NCI-H2196 treated with DMSO at 0.1 percent for 48 hours (cell line): Measurements from ENCODE around the gene ZNF221.
A peak's percentile ranks its signal among the peaks of the same experiment; 100 is the strongest.

ENCODE experiments used
- DNase-seq: peaks from one replicate; lab custom pipeline; 2025; ENCODE audit not compliant: unreplicated experiment; lab: John Stamatoyannopoulos, UW

Gene ZNF221

DNA sequence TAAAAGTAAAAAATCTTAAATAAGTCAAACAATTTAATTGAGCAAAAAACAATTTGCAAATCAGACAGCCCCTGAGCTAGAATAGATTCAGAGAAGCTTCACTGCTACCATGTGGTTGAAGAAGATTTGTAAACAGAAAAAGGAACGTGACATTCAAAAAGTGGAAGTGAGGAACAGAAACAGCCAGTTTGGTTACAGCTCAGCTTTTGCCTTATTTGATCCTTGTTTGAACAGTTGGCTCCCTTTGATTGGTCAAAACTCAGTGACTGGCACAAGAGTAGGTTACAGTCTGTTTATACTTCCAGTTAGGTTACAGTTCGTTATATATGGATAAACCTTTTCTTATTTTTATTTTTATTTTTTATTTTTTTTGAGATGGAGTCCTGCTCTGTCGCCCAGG lies 5.8 kb downstream of the ZNF221 start:
- no peak for DNase-seq

DNA sequence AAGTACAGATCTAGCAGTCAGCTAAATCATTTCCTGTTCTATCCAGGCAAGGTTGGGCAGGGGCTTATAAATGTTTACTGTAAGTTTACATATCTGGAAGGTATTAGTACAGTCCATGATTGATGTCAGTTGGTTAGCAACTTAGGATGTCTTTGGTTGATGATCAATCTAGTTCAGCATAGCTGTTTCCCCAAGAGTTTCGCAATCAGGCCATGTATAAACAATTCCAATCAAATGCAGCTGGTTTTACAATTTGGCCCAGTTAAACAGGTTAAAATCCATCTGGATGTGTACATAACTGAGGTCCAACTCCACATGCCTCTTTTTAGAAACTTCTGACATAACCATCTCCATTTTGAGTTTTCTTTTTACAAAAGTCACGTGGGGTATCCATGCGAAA lies 6.9 kb downstream of the ZNF221 start:
- no peak for DNase-seq

DNA sequence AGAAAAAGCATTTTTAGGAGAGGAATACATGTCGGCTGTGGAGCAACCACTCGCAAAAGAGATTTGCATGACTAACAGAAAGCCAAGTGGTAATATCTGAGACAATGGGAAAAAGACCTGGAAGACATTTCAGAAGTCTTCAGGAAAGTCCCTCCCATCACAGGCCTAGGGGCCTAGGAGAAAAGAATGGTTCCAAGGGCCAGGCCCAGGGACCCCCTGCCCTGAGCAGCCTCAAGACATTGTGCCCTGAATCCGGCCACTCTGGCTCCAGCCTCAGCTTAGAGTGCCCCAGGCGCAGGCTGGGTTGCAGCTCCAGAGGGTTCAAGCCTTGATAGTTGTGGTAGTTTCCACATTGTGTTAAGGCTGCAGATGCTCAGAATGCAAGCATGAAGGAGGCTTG lies 9.4 kb downstream of the ZNF221 start:
- DNase-seq = no peak

DNA sequence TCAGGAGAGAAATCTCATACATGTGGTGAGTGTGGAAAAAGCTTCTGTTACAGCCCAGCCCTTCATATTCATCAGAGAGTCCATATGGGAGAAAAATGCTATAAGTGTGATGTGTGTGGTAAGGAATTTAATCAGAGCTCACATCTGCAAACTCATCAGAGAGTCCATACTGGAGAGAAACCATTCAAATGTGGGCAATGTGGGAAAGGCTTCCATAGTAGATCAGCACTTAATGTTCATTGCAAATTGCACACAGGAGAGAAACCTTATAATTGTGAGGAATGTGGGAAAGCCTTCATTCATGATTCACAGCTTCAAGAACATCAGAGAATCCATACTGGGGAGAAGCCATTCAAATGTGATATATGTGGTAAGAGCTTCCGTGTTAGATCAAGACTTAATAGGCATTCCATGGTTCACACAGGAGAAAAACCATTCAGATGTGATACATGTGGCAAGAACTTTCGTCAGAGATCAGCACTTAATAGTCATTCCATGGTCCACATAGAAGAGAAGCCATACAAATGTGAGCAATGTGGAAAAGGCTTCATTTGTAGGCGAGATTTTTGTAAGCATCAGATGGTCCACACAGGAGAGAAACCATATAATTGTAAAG lies 15.2 kb downstream of the ZNF221 start:
- DNase-seq = no peak

DNA sequence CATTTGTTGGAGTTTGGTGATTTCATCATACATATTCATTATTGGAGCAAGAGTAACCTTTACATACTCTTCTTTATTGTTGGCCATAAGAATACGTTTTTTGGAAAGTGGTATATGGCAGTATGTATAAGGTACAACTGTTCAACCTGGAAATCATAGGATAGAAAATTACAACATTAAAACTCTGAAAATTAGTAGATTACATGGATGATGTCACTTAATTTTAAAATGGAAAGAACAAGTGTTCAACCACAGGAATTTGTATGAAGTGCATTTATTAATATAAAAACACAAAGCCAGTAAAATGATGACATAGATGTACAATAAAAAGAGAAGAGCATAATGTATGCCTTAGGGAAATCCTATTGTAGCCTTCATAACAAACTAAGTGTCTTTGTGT lies 25.7 kb downstream of the ZNF221 start:
- DNase-seq = no peak

DNA sequence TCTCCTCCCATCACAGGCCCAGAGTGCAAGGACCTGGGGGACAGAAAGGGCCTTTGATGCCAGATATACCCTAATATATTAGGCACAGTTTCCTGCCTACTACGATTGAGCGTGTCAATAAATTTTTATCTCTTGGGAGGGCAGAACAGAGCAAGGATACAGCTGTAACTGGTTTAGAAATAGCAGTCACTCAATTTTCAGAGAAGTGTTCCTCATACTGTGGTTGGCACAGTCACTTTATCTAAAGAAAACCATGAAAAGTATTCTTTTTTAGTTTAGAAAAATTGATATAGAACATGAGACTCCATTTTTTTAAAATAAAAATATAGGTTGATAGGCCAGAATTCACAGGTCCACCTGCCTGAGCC lies 32.5 kb downstream of the ZNF221 start:
- no peak for DNase-seq

DNA sequence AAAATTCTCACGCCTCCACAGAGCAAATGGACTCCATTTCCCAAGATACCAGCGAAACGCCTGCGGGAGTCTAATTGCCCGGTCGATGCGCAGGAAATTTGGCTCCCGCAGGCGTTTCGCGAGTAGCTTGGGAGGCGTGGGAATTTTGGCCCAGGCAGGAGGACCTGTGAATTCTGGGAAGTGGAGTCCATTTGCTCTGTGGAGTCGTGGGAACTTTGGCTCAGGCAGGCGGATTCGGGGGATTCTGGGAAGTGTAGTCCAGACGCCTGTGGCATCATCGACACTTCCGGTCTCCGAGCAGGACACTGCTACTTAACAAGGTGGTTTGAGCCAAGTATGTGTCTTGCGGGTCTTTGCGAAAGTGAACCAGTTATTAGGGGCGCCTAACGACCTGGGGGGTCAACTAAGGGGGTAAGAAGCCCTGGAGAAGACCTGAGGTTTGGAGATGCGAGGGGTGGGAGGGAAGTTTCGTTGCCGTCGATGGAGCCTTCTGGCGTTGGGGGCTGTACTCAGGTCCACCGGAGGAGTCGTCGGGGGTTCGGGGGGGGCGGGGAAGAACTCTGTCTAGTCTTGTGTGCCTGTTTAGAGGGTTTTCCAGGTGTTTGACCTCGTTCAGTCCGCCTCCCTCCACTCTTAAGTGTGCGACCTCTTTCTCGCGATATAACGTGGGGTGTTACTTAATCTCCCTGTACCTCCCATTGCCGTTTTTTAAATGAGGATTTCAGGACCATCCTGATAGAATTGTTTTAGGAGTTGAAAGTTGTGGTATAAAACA lies 33.1 kb downstream of the ZNF221 start, which contains the start of gene ZNF155:
Gene ZNF155, plus strand, starts transcription at position 277 of the 775 bp plus-strand sequence. CDS start 4,356 bp downstream, outside the sequence.
- peak; percentile 95 for DNase-seq

DNA sequence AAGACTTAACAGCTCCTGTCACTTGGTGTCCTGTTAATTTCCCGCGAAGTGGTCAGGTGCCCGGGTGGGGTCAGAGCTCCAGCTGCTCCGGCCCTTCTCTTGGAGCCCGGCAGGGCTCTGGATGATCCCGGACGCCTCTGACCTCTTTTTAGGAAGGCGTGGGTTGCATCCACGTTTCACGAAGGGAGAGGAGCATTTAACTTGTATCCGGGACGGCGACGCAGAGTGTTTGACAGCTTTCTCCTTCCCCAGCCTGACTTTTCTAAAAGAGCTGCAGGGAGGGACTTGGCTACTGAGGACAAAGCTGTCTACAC lies 33.6 kb downstream of the ZNF221 start:
- no peak for DNase-seq

DNA sequence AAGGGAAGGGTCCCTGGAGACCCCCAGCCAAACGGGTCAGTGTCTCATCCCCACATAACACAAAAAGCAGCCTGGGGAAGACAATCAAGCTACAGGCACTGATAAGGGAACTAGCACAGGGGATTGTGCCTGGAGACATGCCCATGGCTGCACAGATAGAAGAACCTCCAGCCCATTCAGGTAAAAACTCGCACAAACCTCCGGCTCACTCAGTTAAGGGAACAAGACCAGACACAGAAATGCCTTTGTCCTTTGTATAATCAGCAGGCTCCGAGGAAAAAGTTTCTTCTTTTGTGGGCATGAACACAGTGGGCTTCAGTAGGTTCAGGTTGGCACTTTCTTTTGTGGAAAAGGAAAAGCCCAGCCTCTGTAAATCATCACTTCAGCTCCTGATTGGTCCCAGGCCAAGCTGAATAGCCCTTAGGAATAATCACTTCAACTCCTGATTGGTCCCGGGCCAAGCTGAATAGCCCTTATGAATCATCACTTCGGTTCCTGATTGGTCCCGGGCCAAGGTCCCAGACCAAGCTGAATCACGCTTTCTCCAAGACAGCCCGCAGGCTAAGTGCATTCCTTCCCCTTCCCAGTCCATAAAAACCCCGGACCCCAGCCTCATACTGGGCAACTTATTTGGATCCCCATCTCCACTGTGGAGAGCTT lies 46.7 kb downstream of the ZNF221 start:
- DNase-seq = no peak

DNA sequence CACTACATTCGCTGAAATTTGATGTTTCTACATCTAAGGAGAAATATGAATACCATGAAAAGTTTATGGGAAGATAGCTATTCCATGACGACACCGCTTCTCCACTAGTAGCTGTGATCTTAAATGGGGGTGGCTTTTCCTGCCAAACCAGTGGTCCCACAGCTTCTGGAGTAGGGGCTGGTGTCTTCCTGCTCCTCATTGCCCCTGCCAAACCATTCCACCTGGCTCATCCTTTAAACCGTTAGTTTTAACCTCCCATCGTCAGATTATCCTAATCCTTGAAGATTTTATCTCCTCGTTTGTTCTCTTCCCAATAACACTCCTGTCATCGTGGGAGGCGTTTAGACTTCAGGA lies 51.2 kb downstream of the ZNF221 start:
- DNase-seq = no peak

DNA sequence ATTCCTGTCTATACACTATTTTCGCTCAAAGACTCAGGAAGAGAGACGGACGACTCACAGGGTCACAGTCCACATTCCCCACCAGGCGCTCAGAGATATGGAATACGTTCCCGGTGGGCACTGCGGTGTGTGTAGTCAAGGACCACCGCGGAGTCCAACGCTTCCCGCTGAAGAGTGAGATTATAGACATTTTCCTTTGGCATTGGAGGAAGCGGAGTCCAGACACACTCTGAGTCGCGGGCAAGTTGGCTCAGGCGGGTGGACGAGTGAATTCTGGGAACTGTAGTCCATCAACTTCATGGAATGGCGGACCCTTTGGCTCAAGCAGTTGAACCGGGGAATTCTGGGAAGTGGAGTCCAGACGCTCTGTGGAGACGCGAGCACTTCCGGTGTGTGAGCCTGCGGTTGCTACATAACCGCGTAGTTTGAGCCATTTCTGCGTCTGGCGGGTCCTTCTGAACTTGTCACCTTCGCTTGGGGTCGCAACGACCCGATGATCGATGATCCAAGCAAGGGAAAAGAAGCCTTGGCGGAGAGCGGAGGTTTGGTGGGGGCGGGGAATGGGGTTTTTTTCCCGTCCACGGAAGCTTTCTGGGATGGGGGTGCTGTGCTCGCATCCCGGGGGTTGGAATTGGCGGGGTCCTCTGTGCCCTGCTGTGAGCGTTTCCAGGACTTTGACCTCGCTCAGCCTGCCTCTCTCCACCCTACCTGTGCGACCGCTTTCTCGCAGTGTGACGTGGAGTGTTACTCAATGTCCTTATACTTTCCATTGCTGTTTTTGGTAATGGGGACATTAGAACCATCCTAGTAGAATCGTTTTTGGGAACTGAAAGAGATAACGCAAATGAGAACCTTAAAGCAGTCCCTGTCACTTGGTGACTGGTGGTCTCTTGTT lies 51.8 kb downstream of the ZNF221 start, which contains the start of gene ZNF230:
Gene ZNF230, plus strand, starts transcription at position 392 of the 895 bp plus-strand sequence. CDS start 4,122 bp downstream, outside the sequence.
- peak; percentile 89 for DNase-seq

DNA sequence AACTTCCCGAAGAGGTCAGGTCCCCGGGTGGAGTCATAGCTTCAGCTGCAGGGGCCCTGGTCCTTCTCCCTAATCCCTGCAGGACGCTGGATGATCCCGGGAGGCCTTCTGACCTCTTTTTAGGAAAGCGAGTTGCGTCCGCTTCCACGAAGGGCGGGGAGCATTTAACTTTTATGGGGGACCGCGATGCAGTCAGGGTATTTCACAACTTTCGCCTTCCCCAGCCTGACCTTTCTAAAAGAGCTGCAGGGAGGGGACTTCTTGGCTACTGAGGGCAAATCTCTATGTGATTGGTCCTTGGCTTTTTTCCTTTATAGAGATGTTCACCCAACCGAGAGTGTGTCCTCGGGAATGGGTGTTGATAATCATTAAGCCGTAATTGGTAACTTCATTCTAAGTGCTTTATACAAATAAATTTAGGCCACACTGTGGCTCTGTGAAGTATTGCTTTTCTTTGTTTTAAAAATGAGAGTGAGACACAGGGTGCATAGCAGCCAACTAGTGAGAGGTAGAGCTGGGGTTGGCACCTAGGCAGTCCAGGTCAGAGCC lies 52.5 kb downstream of the ZNF221 start:
- DNase-seq = no peak

DNA sequence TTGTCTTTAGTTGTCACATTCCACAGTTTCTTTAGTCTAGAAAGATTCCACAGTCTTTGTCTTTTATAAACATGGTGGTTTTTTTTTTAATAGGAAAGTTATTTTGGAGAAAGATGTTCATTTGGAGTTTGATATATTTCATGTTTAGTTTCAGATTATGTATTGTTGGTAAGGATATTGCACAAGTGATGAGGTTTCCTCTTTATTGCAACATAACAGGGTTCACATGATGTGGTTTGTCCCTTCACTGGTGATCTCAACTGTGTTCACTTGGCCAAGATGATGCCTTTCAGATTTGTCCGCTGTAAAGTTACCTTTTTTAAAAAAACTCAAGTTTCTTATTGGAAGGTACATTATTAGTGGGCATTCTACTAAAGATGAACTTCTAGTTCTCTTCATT lies 54.9 kb downstream of the ZNF221 start:
- no peak for DNase-seq

DNA sequence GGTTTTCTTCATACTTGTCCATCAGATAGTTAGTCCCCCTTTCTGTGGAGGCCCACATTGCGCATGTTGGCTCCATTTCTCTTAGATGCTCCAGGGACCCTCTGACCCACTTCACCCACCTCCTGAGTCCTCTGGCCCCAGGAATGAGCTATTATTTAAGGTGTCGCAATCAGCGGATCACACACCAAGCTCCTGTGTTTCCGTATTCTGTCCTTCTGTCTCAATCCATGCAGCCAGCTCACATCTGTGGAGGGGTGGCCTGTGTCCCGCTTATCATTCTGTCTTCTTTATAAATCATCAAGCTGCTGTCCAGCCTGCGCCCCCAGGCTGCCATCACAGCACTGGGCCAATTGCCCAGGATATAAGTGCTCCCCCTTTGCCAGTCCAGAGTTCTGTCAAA lies 56.4 kb downstream of the ZNF221 start:
- no peak for DNase-seq

DNA sequence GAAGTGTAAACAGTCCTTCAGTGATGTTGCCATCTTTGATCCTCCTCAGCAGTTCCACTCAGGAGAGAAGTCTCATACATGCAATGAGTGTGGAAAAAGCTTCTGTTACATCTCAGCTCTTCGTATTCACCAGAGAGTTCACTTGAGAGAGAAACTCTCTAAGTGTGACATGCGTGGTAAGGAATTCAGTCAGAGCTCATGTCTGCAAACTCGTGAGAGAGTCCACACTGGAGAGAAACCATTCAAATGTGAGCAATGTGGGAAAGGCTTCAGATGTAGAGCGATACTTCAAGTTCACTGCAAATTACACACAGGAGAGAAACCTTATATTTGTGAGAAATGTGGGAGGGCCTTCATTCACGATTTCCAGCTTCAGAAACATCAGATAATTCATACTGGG lies 59.4 kb downstream of the ZNF221 start:
- DNase-seq = no peak
